Stimulated activated CD8-positive, alpha-beta memory T cell treated with anti-CD3 and anti-CD28 coated beads, Interleukin-7, amount 100 ng/mL, for 1 hour (primary cell): Measurements from ENCODE around the gene YBX2.
"Not testable (repeated sequence)": the region's sequence is repeated elsewhere in the genome, so short reads cannot be mapped to it uniquely, and the experiment has no call there.

Experiments
- DNase-seq, 2 donors: peaks; one replicate each; pipeline ENCODE4 v3.0.0-alpha.2; 2020; ENCODE audit warnings: low read depth in 2 of 2

Gene YBX2

DNA sequence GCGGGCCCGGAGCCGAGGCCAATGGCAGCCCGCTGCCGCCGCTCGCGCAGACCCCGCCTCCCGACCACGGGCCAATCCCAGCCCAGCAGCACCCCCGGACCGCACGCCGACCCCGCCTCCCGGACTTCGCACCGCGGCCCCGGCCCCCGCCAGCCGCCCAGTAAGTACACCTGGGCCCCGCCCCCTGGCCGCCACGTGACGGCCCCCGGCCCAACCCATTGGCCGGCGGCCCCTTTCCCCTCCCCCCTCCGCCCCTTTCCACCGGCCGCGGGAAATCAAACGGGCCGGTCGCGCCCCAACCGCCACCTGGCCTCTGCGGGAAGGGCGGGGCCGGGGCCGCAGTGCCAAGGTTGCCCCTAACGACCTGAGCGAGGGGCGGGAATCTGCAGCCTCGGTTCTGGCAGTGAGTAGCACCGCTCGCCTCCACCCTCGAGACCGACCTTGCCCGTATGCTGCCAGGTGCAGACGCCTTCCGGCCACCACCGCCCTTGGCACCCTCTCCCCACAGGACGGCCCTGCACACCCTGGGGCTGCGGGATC, at the start of gene YBX2:
TSS of gene YBX2 (minus strand) at position 26 of the 540 bp plus-strand sequence. CDS start 139 bp downstream, outside the sequence.
- peak in 1 of 2 donors; percentile 41 for DNase-seq

DNA sequence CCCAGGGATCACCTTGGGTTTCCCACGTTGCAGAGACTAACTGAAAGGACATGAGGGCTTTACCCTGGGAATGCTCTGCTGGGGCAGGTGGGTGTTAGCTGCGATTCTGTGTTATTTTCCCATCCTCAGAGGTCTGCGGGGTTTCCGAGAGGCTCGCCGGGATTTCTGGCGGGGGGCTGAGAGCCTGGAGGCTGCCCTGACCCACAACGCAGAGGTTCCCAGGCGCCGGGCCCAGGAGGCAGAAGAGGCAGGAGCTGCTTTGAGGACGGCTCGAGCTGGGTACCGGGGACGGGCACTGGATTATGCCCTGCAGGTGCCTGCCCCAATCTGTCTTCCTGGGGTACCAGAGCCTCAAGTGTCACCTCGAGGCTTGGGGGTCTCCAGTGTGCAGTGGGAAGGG, 48.8 kb upstream of the YBX2 start:
- no peak for DNase-seq

DNA sequence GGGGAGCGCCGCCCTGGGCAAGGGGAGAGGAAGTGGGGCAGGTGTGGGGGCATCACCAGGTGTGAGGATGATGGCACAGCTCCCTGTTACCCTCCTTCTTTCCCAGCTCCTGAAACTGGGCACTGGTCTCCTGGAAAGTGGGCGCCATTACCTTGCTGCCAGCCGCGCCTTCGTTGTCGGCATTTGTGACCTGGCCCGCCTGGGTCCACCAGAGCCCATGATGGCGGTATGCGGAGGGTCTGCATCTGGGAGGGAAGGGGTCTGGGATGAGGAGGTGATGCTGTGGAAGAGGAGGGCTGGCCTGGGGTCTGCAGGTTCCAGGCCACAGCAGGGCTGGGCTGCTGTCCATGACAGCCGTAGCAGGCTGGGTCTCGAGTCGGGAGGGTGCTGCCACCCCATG, 47.4 kb upstream of the YBX2 start:
- no peak for DNase-seq

- DNase-seq = no peak
These were observed 45.7 kb upstream of the YBX2 start for GRCh38 chr17:7340179-7340578.

DNA sequence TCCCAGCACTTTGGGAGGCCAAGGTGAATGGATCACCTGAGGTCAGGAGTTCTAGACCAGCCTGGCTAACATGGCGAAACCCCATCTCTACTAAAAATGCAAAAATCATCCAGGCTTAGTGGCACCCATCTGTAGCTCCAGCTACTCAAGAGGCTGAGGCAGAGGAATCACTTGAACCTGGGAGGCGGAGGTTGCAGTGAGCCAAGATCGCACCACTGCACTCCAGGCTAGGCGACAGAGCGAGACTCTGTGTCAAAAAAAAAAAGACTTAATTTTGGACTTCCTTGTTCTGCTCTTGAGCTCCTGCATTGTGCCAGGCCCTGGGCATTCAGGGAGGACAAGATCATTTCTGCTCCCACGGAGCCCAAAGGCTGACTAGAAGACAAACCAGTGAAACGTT, 43.2 kb upstream of the YBX2 start:
- DNase-seq = not testable (repeated sequence)

- DNase-seq = peak; percentile 66 to 77
These were observed 42.1 kb upstream of the YBX2 start, which contains the start of gene ACAP1 for GRCh38 chr17:7336240-7337175. ACAP1 (plus strand) TSS chr17:7336529; CDS start chr17:7336735, 206 bp downstream.

GRCh38 chr17:7335765-7336164, 41.3 kb upstream of the YBX2 start:
- not testable (repeated sequence) for DNase-seq

GRCh38 chr17:7334938-7335538, 40.6 kb upstream of the YBX2 start:
- DNase-seq = no peak

DNA sequence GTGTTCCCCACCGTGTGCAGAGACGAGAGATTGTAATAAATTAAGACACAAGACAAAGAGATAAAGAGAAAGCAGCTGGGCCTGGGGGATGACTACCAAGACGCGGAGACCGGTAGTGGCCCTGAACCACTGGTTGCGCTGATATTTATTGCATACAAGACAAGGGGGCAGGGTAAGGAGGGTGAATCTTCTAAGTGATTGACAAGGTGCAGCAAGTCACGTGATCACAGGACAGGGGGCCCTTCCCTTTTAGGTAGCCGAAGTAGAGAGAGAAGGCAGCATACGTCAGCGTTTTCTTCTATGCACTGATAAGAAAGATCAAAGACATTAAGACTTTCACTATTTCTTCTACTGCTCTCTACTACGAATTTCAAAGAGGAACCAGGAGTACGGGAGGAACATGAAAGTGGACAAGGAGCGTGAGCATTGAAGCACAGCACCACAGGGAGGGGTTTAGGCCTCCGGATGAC, 38.2 kb upstream of the YBX2 start:
- DNase-seq = not testable (repeated sequence)

DNA sequence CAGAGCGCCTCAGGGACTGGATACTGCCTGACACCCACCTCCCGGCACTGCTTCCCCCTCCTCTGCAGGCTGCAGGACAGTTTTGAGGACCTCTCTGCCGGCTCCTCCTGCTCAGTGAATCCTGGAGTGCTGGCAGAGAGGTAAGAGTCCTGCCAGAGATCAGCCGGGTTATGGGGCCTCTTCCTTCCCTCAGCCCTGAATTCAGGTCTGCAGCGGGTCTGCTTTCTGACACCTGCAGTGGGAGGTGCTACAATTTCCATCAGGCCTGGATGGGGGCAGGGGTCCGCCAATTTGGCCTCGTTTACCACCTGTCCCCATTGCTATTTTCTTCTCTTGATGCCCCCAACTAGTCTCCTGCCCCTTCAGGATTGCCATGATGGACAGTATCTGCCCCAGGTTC, 37.7 kb upstream of the YBX2 start:
- no peak for DNase-seq

- no peak for DNase-seq
These were observed 36.2 kb upstream of the YBX2 start for GRCh38 chr17:7330638-7331015.

- DNase-seq = peak in 1 of 2 donors; percentile 55
These were observed 35.7 kb upstream of the YBX2 start for GRCh38 chr17:7329997-7330637.

GRCh38 chr17:7329374-7329996, 35.0 kb upstream of the YBX2 start:
- peak; percentile 91 for DNase-seq

DNA sequence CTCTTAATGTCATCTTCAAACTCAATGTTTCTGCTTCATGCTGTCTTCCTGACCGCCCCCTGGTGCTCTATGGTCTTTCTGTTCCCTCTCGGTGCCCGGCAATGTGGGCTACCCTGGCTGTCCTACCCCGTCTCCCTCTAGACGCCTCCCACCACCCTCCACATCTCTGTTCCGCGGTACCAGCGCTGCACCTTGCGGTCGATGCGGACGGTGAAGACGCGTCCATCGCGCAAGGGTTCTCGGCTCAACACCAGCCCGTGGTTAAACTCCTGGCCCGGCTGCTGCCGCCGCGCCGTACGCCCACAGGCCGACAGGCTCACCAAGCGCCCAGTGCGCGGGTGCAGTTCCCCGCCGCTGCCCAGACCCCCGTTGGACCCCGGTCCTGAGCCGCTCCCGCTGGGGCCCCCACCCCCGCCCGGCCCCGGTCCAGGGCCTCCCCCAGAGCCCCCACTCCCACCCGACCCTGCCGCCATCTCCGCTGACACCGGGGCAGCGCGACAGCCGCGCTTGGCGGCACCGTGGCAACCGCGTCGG, 34.5 kb upstream of the YBX2 start, which contains the start of gene NEURL4:
TSS of gene NEURL4 (minus strand) at position 496 of the 534 bp plus-strand sequence. CDS start at position 473, 23 bp downstream.
- no peak for DNase-seq

DNA sequence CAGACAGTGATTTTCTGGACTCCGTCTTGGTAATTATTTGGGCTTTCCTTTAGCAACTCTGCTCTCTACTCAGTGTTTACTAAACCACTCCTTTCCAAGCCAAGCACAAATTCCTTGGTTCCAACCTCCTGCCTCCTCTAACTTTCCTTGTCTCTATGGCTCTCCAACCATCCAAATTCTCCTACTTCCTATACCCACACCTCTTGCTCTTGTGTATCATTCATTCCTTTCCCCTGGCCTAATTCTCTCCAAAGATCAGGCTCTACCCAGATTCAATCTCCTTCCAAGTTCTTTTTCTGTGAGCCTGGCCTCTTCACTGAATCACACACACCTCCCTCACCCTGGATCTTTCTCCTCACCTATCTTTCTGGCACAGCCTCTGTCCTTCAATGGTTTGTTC, 33.6 kb upstream of the YBX2 start:
- DNase-seq = no peak

DNA sequence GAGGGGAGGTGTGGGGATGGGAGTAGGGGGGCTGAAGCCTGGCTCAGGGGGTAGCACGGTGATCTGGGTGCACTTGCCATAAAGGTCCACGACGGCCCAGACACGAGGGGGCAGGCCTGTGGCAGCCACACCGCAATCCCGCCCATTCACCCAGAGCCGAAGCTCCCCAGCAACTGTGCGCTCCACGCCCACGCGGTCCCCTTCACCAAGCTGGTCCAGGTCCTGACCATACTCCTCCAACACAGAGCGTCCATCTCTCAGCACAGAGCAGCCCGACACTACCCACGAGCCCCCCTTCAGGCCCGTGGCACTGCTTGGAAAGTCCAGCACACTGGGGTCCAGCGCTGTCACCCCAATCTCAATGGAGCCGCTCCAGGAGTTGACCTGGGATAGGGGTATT, 33.1 kb upstream of the YBX2 start:
- DNase-seq = no peak

DNA sequence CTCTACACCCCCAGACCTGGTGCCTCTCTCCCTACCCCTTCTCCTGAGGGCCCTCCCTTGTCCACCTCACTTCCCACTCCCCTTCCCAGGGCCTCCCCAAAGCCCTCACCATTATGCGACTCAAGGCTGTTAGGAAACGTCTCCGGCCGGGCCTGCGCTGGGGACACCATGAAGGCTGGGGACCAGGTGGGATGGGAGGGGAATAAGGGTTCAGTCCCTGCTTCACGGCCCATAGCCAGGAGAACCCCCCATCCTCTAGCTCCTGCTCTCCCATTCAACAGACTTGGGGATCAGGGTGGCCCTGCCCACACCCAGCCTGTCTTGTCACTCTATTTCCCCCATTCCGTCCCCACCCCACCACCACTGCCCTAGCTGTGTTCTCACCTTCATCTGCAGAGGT, 32.6 kb upstream of the YBX2 start:
- no peak for DNase-seq

GRCh38 chr17:7326186-7326585, 31.7 kb upstream of the YBX2 start:
- no peak for DNase-seq

GRCh38 chr17:7325031-7325528, 30.6 kb upstream of the YBX2 start:
- no peak for DNase-seq

DNA sequence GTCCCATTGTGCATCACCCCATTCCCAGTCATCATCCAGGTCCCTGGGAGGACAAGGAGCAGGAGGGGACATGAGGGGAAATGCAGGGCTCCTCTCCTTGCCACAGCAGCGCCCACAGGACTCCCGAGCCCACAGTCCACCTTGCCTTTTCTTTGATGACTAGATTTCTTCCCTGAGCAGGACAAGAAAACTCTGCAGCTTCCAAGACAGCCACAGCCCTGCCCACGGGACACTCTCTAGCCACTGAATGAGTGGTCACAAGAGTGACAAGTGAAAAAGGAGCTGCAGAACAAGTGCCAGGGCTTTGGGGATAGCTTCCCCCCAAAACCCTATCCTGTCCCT, 30.0 kb upstream of the YBX2 start:
- no peak for DNase-seq
